ENCODE data around the gene RASGRP3.

The RASGRP3 gene

DNA sequence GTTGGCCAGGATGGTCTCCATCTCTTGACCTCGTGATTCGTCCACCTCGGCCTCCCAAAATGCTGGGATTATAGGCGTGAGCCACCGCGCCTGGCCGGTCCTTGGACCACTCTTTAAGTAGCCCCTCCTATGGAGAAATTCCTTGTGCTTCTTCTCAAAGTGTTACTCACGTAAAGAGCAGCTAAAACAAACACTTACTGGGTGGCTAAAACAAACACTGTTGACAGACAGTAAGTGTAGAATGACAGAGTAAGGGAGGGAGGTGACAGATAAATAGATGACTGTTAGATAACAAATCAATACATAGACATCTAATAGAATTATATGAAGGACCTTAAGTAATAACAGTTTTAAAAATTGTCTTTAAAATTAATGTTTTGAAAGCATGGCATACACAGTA is 40.9 kb upstream of the RASGRP3 start:
- TF ChIP-seq YY1 (IDR thresholded peaks at IDR 0.05; ENCODE audit: low read depth) (no peak), MAX (IDR thresholded peaks at IDR 0.05) (no peak), RAD21 (IDR thresholded peaks at IDR 0.05; ENCODE audit: low read depth) (no peak), TCF12 (IDR thresholded peaks at IDR 0.05; ENCODE audit: low read depth) (no peak), TEAD4 (IDR thresholded peaks at IDR 0.05) (no peak), EP300 (IDR thresholded peaks at IDR 0.05; ENCODE audit: borderline replicate concordance) (no peak), FOXM1 (IDR thresholded peaks at IDR 0.05; ENCODE audit: borderline replicate concordance, low read depth) (no peak), NFIC (IDR thresholded peaks at IDR 0.05) (no peak), CEBPB (IDR thresholded peaks at IDR 0.05) (no peak), REST (IDR thresholded peaks at IDR 0.05; ENCODE audit: low read depth) (no peak), EGR1 (IDR thresholded peaks at IDR 0.05) (no peak), USF1 (IDR thresholded peaks at IDR 0.05) (no peak), ZBTB7A (IDR thresholded peaks at IDR 0.05; ENCODE audit: low read depth) (no peak)

GRCh38 chr2:33436083-33436482 is 40.4 kb upstream of the RASGRP3 start:
- TF ChIP-seq YY1 (IDR thresholded peaks at IDR 0.05; ENCODE audit: low read depth): no peak
- TF ChIP-seq TEAD4 (IDR thresholded peaks at IDR 0.05): no peak
- no peak for TF ChIP-seq TAF1 (IDR thresholded peaks at IDR 0.05; ENCODE audit: low read depth)
- no peak for TF ChIP-seq TCF12 (IDR thresholded peaks at IDR 0.05; ENCODE audit: low read depth)
- TF ChIP-seq NFIC (IDR thresholded peaks at IDR 0.05): no peak
- no peak for TF ChIP-seq ZBTB7A (IDR thresholded peaks at IDR 0.05; ENCODE audit: low read depth)
- TF ChIP-seq FOXM1 (IDR thresholded peaks at IDR 0.05; ENCODE audit: borderline replicate concordance, low read depth): no peak
- no peak for TF ChIP-seq USF1 (IDR thresholded peaks at IDR 0.05)
- TF ChIP-seq RAD21 (IDR thresholded peaks at IDR 0.05; ENCODE audit: low read depth): no peak
- TF ChIP-seq MAX (IDR thresholded peaks at IDR 0.05): no peak
- TF ChIP-seq EGR1 (IDR thresholded peaks at IDR 0.05): no peak
- TF ChIP-seq CREB1 (IDR thresholded peaks at IDR 0.05; ENCODE audit: low read depth): no peak
- TF ChIP-seq REST (IDR thresholded peaks at IDR 0.05; ENCODE audit: low read depth): no peak
- TF ChIP-seq EP300 (IDR thresholded peaks at IDR 0.05; ENCODE audit: borderline replicate concordance): no peak
- TF ChIP-seq CEBPB (IDR thresholded peaks at IDR 0.05): no peak

- no peak for TF ChIP-seq EP300 (IDR thresholded peaks at IDR 0.05; ENCODE audit: borderline replicate concordance)
- no peak for TF ChIP-seq REST (IDR thresholded peaks at IDR 0.05; ENCODE audit: low read depth)
- no peak for TF ChIP-seq USF1 (IDR thresholded peaks at IDR 0.05)
- TF ChIP-seq TCF12 (IDR thresholded peaks at IDR 0.05; ENCODE audit: low read depth): no peak
- TF ChIP-seq YY1 (IDR thresholded peaks at IDR 0.05; ENCODE audit: low read depth): no peak
- no peak for TF ChIP-seq FOXM1 (IDR thresholded peaks at IDR 0.05; ENCODE audit: borderline replicate concordance, low read depth)
These were observed 39.2 kb upstream of the RASGRP3 start for GRCh38 chr2:33437297-33437696.

DNA sequence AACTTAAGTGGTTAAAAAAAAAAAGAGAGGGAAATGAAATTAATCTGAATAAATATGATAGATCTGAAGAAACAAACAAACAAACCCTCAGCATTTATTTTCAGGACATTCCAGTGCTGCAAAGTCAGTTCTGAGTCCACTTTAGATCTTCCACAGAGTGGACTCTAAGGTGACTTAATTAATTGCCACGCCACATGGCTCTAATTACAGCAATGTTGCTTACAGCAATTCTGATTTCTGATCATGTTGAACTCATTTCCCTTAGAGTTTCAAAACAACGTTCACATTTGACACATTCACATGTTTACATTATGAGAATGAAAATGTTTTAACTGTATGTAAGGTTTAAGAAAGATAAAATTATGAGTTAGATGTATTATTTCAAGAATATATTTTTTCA is 38.6 kb upstream of the RASGRP3 start:
- no peak for TF ChIP-seq CREB1 (IDR thresholded peaks at IDR 0.05; ENCODE audit: low read depth)
- no peak for TF ChIP-seq USF1 (IDR thresholded peaks at IDR 0.05)
- no peak for TF ChIP-seq FOXM1 (IDR thresholded peaks at IDR 0.05; ENCODE audit: borderline replicate concordance, low read depth)
- no peak for TF ChIP-seq EGR1 (IDR thresholded peaks at IDR 0.05)
- TF ChIP-seq MAX (IDR thresholded peaks at IDR 0.05): no peak
- TF ChIP-seq RAD21 (IDR thresholded peaks at IDR 0.05; ENCODE audit: low read depth): no peak
- no peak for TF ChIP-seq NFIC (IDR thresholded peaks at IDR 0.05)
- no peak for TF ChIP-seq TEAD4 (IDR thresholded peaks at IDR 0.05)
- no peak for TF ChIP-seq TAF1 (IDR thresholded peaks at IDR 0.05; ENCODE audit: low read depth)
- TF ChIP-seq ZBTB7A (IDR thresholded peaks at IDR 0.05; ENCODE audit: low read depth): no peak
- no peak for TF ChIP-seq YY1 (IDR thresholded peaks at IDR 0.05; ENCODE audit: low read depth)
- no peak for TF ChIP-seq CEBPB (IDR thresholded peaks at IDR 0.05)
- no peak for TF ChIP-seq EP300 (IDR thresholded peaks at IDR 0.05; ENCODE audit: borderline replicate concordance)
- no peak for TF ChIP-seq REST (IDR thresholded peaks at IDR 0.05; ENCODE audit: low read depth)
- TF ChIP-seq TCF12 (IDR thresholded peaks at IDR 0.05; ENCODE audit: low read depth): no peak

Measured in Ishikawa (cell line).